Loucy (cell line): ENCODE results near the gene METTL4.

Source experiments
- H2AFZ ChIP-seq: fragments of 200-600 bp; sonication (generic); 2 replicates; pipeline ENCODE4 v1.6.0; 2016; ENCODE audit warnings: antibody characterized with exemption, mild to moderate bottlenecking, low read length, moderate library complexity
- H3F3A ChIP-seq: fragments of 200-600 bp; 2 replicates; pipeline ENCODE4 v1.6.0; 2016; ENCODE audit warnings: antibody characterized with exemption, low read depth, mild to moderate bottlenecking
- H3K27me3 ChIP-seq: fragments of 200-600 bp; sonication (generic); 2 replicates; pipeline ENCODE4 v1.6.1; 2014; ENCODE audit warnings: low read length, mild to moderate bottlenecking; ENCODE audit not compliant: insufficient read depth, poor library complexity, severe bottlenecking
- H3K36me3 ChIP-seq: fragments of 200-600 bp; sonication (generic); 2 replicates; pipeline ENCODE4 v1.6.1; 2016; ENCODE audit warnings: low read length; ENCODE audit not compliant: insufficient read depth
- H3K4me1 ChIP-seq: fragments of 200-600 bp; sonication (generic); 2 replicates; pipeline ENCODE4 v1.5.1; 2014; ENCODE audit warnings: low read length, mild to moderate bottlenecking; ENCODE audit not compliant: insufficient read depth, poor library complexity, severe bottlenecking
- H3K4me2 ChIP-seq: fragments of 200-600 bp; sonication (generic); 2 replicates; pipeline ENCODE4 v1.6.0; 2014; ENCODE audit warnings: antibody characterized with exemption, low read length, low read depth, mild to moderate bottlenecking; ENCODE audit not compliant: poor library complexity, severe bottlenecking
- H3K4me3 ChIP-seq: fragments of 200-600 bp; sonication (generic); 2 replicates; pipeline ENCODE4 v1.5.1; 2014; ENCODE audit warnings: low read length, mild to moderate bottlenecking, mixed read lengths; ENCODE audit not compliant: poor library complexity, severe bottlenecking
- H3K79me2 ChIP-seq: fragments of 200-600 bp; sonication (generic); 2 replicates; pipeline ENCODE4 v1.6.1; 2014; ENCODE audit warnings: low read length; ENCODE audit not compliant: insufficient read depth
- H3K9ac ChIP-seq: fragments of 200-600 bp; sonication (generic); 2 replicates; pipeline ENCODE4 v1.6.0; 2014; ENCODE audit warnings: mild to moderate bottlenecking, low read depth, low read length, moderate library complexity; ENCODE audit not compliant: poor library complexity, severe bottlenecking
- H3K9me2 ChIP-seq: fragments of 200-600 bp; sonication (generic); replicated peaks from 2 replicates; pipeline ENCODE4 v1.6.1; 2016; ENCODE audit warnings: low read depth, low read length, mixed read lengths
- H3K9me3 ChIP-seq: fragments of 200-600 bp; sonication (generic); 2 replicates; pipeline ENCODE4 v1.6.1; 2014; ENCODE audit warnings: mild to moderate bottlenecking, antibody characterized with exemption, low read length, low read depth; ENCODE audit not compliant: insufficient read depth
- H4K20me1 ChIP-seq: fragments of 200-600 bp; sonication (generic); 2 replicates; pipeline ENCODE4 v1.6.0; 2014; ENCODE audit warnings: antibody characterized with exemption, low read length, mild to moderate bottlenecking; ENCODE audit not compliant: insufficient read depth, poor library complexity, severe bottlenecking
- EZH2phosphoT487 ChIP-seq: fragments of 200-600 bp; IDR thresholded peaks from 2 replicates; pipeline ENCODE4 v1.6.1; 2018; ENCODE audit warnings: antibody characterized with exemption, mild to moderate bottlenecking, moderate library complexity, borderline replicate concordance
- TF ChIP-seq, protein P1 (sequence below): fragments of 200-600 bp; sonication (generic); conservative IDR thresholded peaks from 2 replicates; pipeline ENCODE4 v1.5.1; 2014; ENCODE audit warnings: mild to moderate bottlenecking, antibody characterized with exemption, low read length

METTL4 gene

DNA sequence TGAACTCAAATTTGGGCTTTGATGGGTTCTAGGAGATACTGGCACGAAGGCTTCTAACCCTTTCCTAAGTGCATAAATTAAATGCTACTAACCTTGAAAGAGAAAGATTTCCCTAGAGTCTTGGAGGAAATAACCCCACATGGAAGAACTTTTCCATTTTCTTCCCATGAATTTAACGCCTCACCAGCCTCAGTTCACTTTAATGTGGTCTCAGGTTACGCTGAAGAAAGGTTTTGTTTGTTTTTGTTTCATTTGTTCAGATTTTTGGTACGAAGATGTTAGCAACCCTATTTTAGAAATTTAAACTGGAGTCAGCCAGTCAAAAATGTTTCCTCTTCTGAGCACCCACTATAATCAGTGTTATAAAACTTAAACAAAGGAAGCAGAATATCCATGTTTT is 30.7 kb downstream of the METTL4 start:
- no peak overlapping the region for H2AFZ ChIP-seq
- H3K9ac ChIP-seq, result no peak overlapping the region
- H3K4me2 ChIP-seq, result no peak overlapping the region
- no peaks in the 10 kb centered on the region for H3K36me3 ChIP-seq
- H3K4me1 ChIP-seq, result peaks cover 4% of the 10 kb centered on the region
- TF ChIP-seq, protein P1, sequence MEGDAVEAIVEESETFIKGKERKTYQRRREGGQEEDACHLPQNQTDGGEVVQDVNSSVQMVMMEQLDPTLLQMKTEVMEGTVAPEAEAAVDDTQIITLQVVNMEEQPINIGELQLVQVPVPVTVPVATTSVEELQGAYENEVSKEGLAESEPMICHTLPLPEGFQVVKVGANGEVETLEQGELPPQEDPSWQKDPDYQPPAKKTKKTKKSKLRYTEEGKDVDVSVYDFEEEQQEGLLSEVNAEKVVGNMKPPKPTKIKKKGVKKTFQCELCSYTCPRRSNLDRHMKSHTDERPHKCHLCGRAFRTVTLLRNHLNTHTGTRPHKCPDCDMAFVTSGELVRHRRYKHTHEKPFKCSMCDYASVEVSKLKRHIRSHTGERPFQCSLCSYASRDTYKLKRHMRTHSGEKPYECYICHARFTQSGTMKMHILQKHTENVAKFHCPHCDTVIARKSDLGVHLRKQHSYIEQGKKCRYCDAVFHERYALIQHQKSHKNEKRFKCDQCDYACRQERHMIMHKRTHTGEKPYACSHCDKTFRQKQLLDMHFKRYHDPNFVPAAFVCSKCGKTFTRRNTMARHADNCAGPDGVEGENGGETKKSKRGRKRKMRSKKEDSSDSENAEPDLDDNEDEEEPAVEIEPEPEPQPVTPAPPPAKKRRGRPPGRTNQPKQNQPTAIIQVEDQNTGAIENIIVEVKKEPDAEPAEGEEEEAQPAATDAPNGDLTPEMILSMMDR, result no peak
- no peak for TF ChIP-seq EZH2phosphoT487
- H3K9me3 ChIP-seq, result no peaks in the 10 kb centered on the region
- no peaks in the 10 kb centered on the region for H3F3A ChIP-seq
- no peaks in the 10 kb centered on the region for H3K79me2 ChIP-seq
- H4K20me1 ChIP-seq, result no peaks in the 10 kb centered on the region
- no peaks in the 10 kb centered on the region for H3K9me2 ChIP-seq
- no peaks in the 10 kb centered on the region for H3K27me3 ChIP-seq
- no peak overlapping the region for H3K4me3 ChIP-seq

DNA sequence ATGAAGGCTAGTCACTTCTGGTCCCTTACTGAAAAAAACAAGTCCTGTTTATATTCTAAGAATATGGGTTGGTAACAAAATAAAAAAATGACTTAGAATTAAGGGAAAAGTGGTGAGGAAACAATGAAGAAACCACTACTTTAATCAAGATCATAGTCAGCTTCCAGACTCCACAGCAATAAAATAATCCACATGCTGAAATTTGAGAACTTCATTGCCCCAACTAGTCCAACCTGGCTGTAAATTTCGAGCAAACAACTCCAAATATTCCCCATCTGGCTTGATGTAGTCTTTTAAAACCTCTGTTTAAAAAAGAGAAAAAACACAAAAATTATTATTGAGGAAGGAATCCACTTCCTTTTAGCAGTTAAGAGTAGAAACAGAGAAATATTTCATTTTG is 32.5 kb downstream of the METTL4 start:
- TF ChIP-seq, protein P1, result no peak
- TF ChIP-seq EZH2phosphoT487, result no peak
- Histone ChIP-seq H3K9me3 (no peaks in the 10 kb centered on the region), H3K4me2 (no peak overlapping the region), H3K4me3 (no peak overlapping the region), H2AFZ (no peak overlapping the region), H3K36me3 (no peaks in the 10 kb centered on the region), H3K79me2 (no peaks in the 10 kb centered on the region), H4K20me1 (no peaks in the 10 kb centered on the region), H3F3A (no peaks in the 10 kb centered on the region), H3K9me2 (no peaks in the 10 kb centered on the region), H3K9ac (no peak overlapping the region), H3K4me1 (peaks cover 4% of the 10 kb centered on the region), H3K27me3 (no peaks in the 10 kb centered on the region)

DNA sequence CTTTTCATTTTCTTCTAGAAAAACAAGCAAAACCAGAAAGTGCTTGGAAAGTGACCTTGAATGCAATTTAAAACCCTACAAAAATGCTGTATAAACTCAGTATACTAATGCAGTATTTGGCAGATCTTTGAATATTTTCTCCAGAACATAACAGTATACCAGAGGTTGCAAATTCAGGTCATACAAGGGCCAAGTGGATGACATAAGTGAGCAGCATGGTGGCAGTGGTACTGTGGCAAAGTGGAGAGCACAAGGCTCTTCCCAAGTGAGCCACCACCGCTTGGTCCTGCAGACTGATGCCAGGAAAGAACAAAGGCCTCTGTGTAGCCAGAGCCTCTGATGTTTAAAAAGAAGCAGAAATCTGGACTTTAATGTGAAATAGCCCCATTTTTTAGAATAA is 33.1 kb downstream of the METTL4 start:
- Histone ChIP-seq H3K4me2 (no peak overlapping the region), H3K9ac (no peak overlapping the region), H3K27me3 (no peaks in the 10 kb centered on the region), H2AFZ (no peak overlapping the region), H4K20me1 (no peaks in the 10 kb centered on the region), H3K79me2 (no peaks in the 10 kb centered on the region), H3F3A (no peaks in the 10 kb centered on the region), H3K4me3 (no peak overlapping the region), H3K9me2 (no peaks in the 10 kb centered on the region), H3K4me1 (peaks cover 4% of the 10 kb centered on the region), H3K36me3 (no peaks in the 10 kb centered on the region), H3K9me3 (no peaks in the 10 kb centered on the region)
- no peak for TF ChIP-seq EZH2phosphoT487
- TF ChIP-seq, protein P1, result no peak
